ENCODE measurements around the gene ZFYVE21.

ZFYVE21 gene

GRCh38 chr14:103715052-103716000 is at the start of gene ZFYVE21, which contains the start of gene XRCC3:
ZFYVE21 (plus strand) TSS chr14:103715810; CDS start chr14:103715842, 32 bp downstream.
XRCC3 (minus strand) TSS chr14:103715451; CDS start chr14:103711087, 4,364 bp downstream.
- H3K4me1 Mint-ChIP-seq, result peaks cover 49% of the 10 kb centered on the region
- DNase-seq (peak; percentile 99), ATAC-seq (peak; percentile 96)
- H3K27me3 Mint-ChIP-seq, result peaks cover 2% of the 10 kb centered on the region
- H3K27ac Mint-ChIP-seq, result peak within 1 kb of the TSS; percentile 95
- H3K9me3 Mint-ChIP-seq, result no peaks in the 10 kb centered on the region
- peak within 1 kb of the TSS; percentile 86 for H3K4me3 Mint-ChIP-seq
- peaks cover 21% of the 10 kb centered on the region for H3K36me3 Mint-ChIP-seq (ENCODE audit: low read depth)

GRCh38 chr14:103667671-103668070 is 47.9 kb upstream of the ZFYVE21 start:
- DNase-seq (no peak), ATAC-seq (no peak)
- Mint-ChIP-seq H3K4me3 (no peak overlapping the region), H3K27ac (no peak overlapping the region), H3K9me3 (no peaks in the 10 kb centered on the region), H3K27me3 (no peaks in the 10 kb centered on the region), H3K36me3 (ENCODE audit: low read depth) (peaks cover 36% of the 10 kb centered on the region), H3K4me1 (no peaks in the 10 kb centered on the region)

- Mint-ChIP-seq H3K36me3 (ENCODE audit: low read depth) (peaks cover 38% of the 10 kb centered on the region), H3K4me1 (no peaks in the 10 kb centered on the region), H3K4me3 (no peak overlapping the region), H3K27me3 (no peaks in the 10 kb centered on the region), H3K27ac (no peak overlapping the region), H3K9me3 (no peaks in the 10 kb centered on the region)
- ATAC-seq (no peak), DNase-seq (no peak)
Observed at GRCh38 chr14:103668117-103668516, 47.5 kb upstream of the ZFYVE21 start.

GRCh38 chr14:103669370-103669769 is 46.2 kb upstream of the ZFYVE21 start:
- H3K27ac Mint-ChIP-seq, result no peak overlapping the region
- no peaks in the 10 kb centered on the region for H3K4me1 Mint-ChIP-seq
- DNase-seq (no peak), ATAC-seq (no peak)
- H3K9me3 Mint-ChIP-seq, result no peaks in the 10 kb centered on the region
- H3K27me3 Mint-ChIP-seq, result no peaks in the 10 kb centered on the region
- peaks cover 38% of the 10 kb centered on the region for H3K36me3 Mint-ChIP-seq (ENCODE audit: low read depth)
- H3K4me3 Mint-ChIP-seq, result no peak overlapping the region

GRCh38 chr14:103671911-103672310 is 43.7 kb upstream of the ZFYVE21 start:
- Mint-ChIP-seq H3K36me3 (ENCODE audit: low read depth) (peaks cover 39% of the 10 kb centered on the region), H3K9me3 (no peaks in the 10 kb centered on the region), H3K27ac (no peak overlapping the region), H3K4me3 (no peak overlapping the region), H3K4me1 (no peaks in the 10 kb centered on the region), H3K27me3 (no peaks in the 10 kb centered on the region)
- no peak for ATAC-seq
- no peak for DNase-seq

- DNase-seq (no peak), ATAC-seq (no peak)
- Mint-ChIP-seq H3K4me1 (peaks cover 11% of the 10 kb centered on the region), H3K4me3 (no peak overlapping the region), H3K9me3 (no peaks in the 10 kb centered on the region), H3K36me3 (ENCODE audit: low read depth) (peaks cover 50% of the 10 kb centered on the region), H3K27me3 (no peaks in the 10 kb centered on the region), H3K27ac (no peak overlapping the region)
Observed at GRCh38 chr14:103675957-103676356, 39.7 kb upstream of the ZFYVE21 start.

- Mint-ChIP-seq H3K9me3 (no peaks in the 10 kb centered on the region), H3K27ac (no peak overlapping the region), H3K27me3 (no peaks in the 10 kb centered on the region), H3K36me3 (ENCODE audit: low read depth) (peaks cover 50% of the 10 kb centered on the region), H3K4me1 (peaks cover 11% of the 10 kb centered on the region), H3K4me3 (no peak overlapping the region)
- no peak for ATAC-seq
- DNase-seq, result no peak
Observed at GRCh38 chr14:103676881-103677675, 38.5 kb upstream of the ZFYVE21 start.

- Mint-ChIP-seq H3K4me1 (peaks cover 11% of the 10 kb centered on the region), H3K27ac (peak overlapping the region; percentile 66), H3K36me3 (ENCODE audit: low read depth) (peaks cover 41% of the 10 kb centered on the region), H3K4me3 (no peak overlapping the region), H3K9me3 (no peaks in the 10 kb centered on the region), H3K27me3 (no peaks in the 10 kb centered on the region)
- DNase-seq (peak; percentile 54), ATAC-seq (peak; percentile 94)
Observed at GRCh38 chr14:103679351-103679750, 36.3 kb upstream of the ZFYVE21 start.

GRCh38 chr14:103680491-103681231 is 34.9 kb upstream of the ZFYVE21 start:
- Mint-ChIP-seq H3K27ac (no peak overlapping the region), H3K36me3 (ENCODE audit: low read depth) (peaks cover 37% of the 10 kb centered on the region), H3K4me1 (peaks cover 11% of the 10 kb centered on the region), H3K9me3 (no peaks in the 10 kb centered on the region), H3K4me3 (no peak overlapping the region), H3K27me3 (no peaks in the 10 kb centered on the region)
- no peak for DNase-seq
- no peak for ATAC-seq

GRCh38 chr14:103683139-103683538 is 32.5 kb upstream of the ZFYVE21 start:
- ATAC-seq (no peak), DNase-seq (no peak)
- Mint-ChIP-seq H3K27ac (no peak overlapping the region), H3K9me3 (no peaks in the 10 kb centered on the region), H3K4me1 (peaks cover 11% of the 10 kb centered on the region), H3K4me3 (no peak overlapping the region), H3K27me3 (no peaks in the 10 kb centered on the region), H3K36me3 (ENCODE audit: low read depth) (peaks cover 33% of the 10 kb centered on the region)

- Mint-ChIP-seq H3K4me3 (no peak overlapping the region), H3K36me3 (ENCODE audit: low read depth) (peaks cover 29% of the 10 kb centered on the region), H3K9me3 (no peaks in the 10 kb centered on the region), H3K27ac (no peak overlapping the region), H3K4me1 (peaks cover 5% of the 10 kb centered on the region), H3K27me3 (no peaks in the 10 kb centered on the region)
- no peak for ATAC-seq
- no peak for DNase-seq
Observed at GRCh38 chr14:103684471-103684870, 31.1 kb upstream of the ZFYVE21 start.

GRCh38 chr14:103684871-103685270 is 30.7 kb upstream of the ZFYVE21 start:
- Mint-ChIP-seq H3K4me3 (no peak overlapping the region), H3K4me1 (peaks cover 3% of the 10 kb centered on the region)

GRCh38 chr14:103685276-103686211 is 30.1 kb upstream of the ZFYVE21 start:
- no peak overlapping the region for H3K27ac Mint-ChIP-seq
- peaks cover 22% of the 10 kb centered on the region for H3K36me3 Mint-ChIP-seq (ENCODE audit: low read depth)
- no peak overlapping the region for H3K4me3 Mint-ChIP-seq
- peaks cover 5% of the 10 kb centered on the region for H3K4me1 Mint-ChIP-seq
- H3K9me3 Mint-ChIP-seq, result no peaks in the 10 kb centered on the region
- ATAC-seq, result no peak
- DNase-seq, result no peak
- H3K27me3 Mint-ChIP-seq, result no peaks in the 10 kb centered on the region

More at GRCh38 chr14:103684871-103685270, 30.7 kb upstream of the ZFYVE21 start:
- no peak for ATAC-seq
- H3K9me3 Mint-ChIP-seq, result no peaks in the 10 kb centered on the region
- H3K27ac Mint-ChIP-seq, result no peak overlapping the region
- DNase-seq, result no peak
- no peaks in the 10 kb centered on the region for H3K27me3 Mint-ChIP-seq
- H3K36me3 Mint-ChIP-seq (ENCODE audit: low read depth), result peaks cover 25% of the 10 kb centered on the region

Data from activated naive CD8-positive, alpha-beta T cell treated with anti-CD3 and anti-CD28 coated beads, Interleukin-2, amount 50 U/mL, for 24 hours (primary cell).